Osteocyte (in vitro differentiated cells): ENCODE results near the gene PGGHG. TPM values are rescaled to one million over a fixed set of nuclear protein-coding genes. Genes with fewer than 3 reads are reported as not detected.

ENCODE experiments used
- DNase-seq: peaks from one replicate; pipeline ENCODE4 v3.0.0; 2021; ENCODE audit warnings: mixed read lengths; ENCODE audit not compliant: unreplicated experiment; ENCODE audit errors: extremely low spot score
- H3K27ac Mint-ChIP-seq: one replicate; pipeline ENCODE4 v1.8.0; 2021; ENCODE audit warnings: mild to moderate bottlenecking, mixed read lengths; ENCODE audit not compliant: unreplicated experiment
- H3K27me3 Mint-ChIP-seq: one replicate; pipeline ENCODE4 v1.8.0; 2021; ENCODE audit warnings: mixed read lengths; ENCODE audit not compliant: unreplicated experiment
- H3K36me3 Mint-ChIP-seq: one replicate; pipeline ENCODE4 v1.8.0; 2021; ENCODE audit warnings: mixed read lengths; ENCODE audit not compliant: unreplicated experiment
- H3K4me1 Mint-ChIP-seq: one replicate; pipeline ENCODE4 v1.8.0; 2021; ENCODE audit warnings: mixed read lengths; ENCODE audit not compliant: unreplicated experiment
- H3K4me3 Mint-ChIP-seq: one replicate; pipeline ENCODE4 v1.8.0; 2021; ENCODE audit warnings: mild to moderate bottlenecking, moderate library complexity, mixed read lengths; ENCODE audit not compliant: unreplicated experiment
- H3K9me3 Mint-ChIP-seq: one replicate; pipeline ENCODE4 v1.8.0; 2021; ENCODE audit warnings: mixed read lengths; ENCODE audit not compliant: unreplicated experiment
- CTCF ChIP-seq: fragments of 200-600 bp; sonication (generic); IDR thresholded peaks from 2 replicates; pipeline ENCODE4 v1.5.0; 2021; ENCODE audit warnings: antibody characterized with exemption, mild to moderate bottlenecking, moderate library complexity
- total RNA-seq: library from RNA; stranded (reverse); gene quantifications from 2 replicates; pipeline ENCODE4 v1.2.1, GENCODE V29; 2021

The PGGHG gene
- total RNA-seq, 1 donor from 2014 or later = 43.4 TPM

DNA sequence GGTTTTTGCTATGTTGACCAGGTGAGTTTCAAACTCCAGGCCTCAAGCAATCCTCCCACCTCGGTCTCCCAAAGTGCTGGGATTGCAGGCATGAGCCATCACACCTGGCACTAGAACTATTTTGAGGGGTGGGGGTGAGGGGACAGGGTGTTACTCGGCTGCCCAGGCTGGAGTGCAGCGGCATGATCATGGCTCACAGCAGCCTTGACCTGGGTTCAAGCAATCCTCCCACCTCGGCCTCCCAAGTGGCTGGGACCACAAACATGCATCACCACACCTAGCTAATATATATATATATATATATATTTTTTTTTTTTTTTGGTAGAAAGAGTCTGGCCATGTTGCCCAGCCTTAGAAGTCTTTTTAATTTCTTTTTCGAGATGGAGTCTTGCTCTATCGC lies 48.8 kb downstream of the PGGHG start:
- Mint-ChIP-seq H3K4me1 (peaks cover 48% of the 10 kb centered on the region), H3K4me3 (no peak overlapping the region), H3K27me3 (peaks cover 5% of the 10 kb centered on the region), H3K9me3 (no peaks in the 10 kb centered on the region), H3K36me3 (no peaks in the 10 kb centered on the region), H3K27ac (peak overlapping the region; percentile 97)
- DNase-seq = no peak
- no peak for TF ChIP-seq CTCF

GRCh38 chr11:339963-340362 lies 51.0 kb downstream of the PGGHG start:
- H3K36me3 Mint-ChIP-seq = no peaks in the 10 kb centered on the region
- DNase-seq = no peak
- no peak for TF ChIP-seq CTCF
- H3K27ac Mint-ChIP-seq = no peak overlapping the region
- no peaks in the 10 kb centered on the region for H3K9me3 Mint-ChIP-seq
- no peak overlapping the region for H3K4me3 Mint-ChIP-seq
- peaks cover 33% of the 10 kb centered on the region for H3K4me1 Mint-ChIP-seq
- peaks cover 5% of the 10 kb centered on the region for H3K27me3 Mint-ChIP-seq

GRCh38 chr11:340539-341512 lies 51.9 kb downstream of the PGGHG start:
- no peak for DNase-seq
- Mint-ChIP-seq H3K27me3 (peaks cover 5% of the 10 kb centered on the region), H3K36me3 (no peaks in the 10 kb centered on the region), H3K4me3 (no peak overlapping the region), H3K4me1 (peaks cover 24% of the 10 kb centered on the region), H3K27ac (no peak overlapping the region), H3K9me3 (no peaks in the 10 kb centered on the region)
- no peak for TF ChIP-seq CTCF

DNA sequence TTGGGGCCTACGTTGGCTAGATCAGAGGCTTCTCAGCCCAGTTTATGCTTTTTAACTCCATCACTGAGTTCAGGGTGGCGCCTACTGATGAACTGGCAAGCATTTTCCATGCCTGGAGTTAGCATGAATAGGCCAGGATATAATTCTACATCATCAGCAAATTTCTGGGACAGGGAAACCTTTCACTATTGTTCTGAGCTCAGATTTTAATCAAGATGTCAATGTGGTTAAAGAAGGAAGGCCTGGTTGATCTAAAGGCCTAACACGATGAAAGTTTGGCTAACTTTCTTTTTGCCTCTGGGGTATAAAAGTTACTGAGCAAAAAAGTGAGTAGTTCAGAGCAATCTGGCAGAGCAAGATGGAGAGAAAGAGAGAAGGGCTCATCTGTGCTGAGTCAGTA lies 53.4 kb downstream of the PGGHG start:
- H3K4me1 Mint-ChIP-seq = peaks cover 9% of the 10 kb centered on the region
- H3K27ac Mint-ChIP-seq = peak overlapping the region; percentile 55
- peaks cover 5% of the 10 kb centered on the region for H3K27me3 Mint-ChIP-seq
- H3K4me3 Mint-ChIP-seq = no peak overlapping the region
- no peaks in the 10 kb centered on the region for H3K36me3 Mint-ChIP-seq
- H3K9me3 Mint-ChIP-seq = no peaks in the 10 kb centered on the region
- DNase-seq = no peak
- TF ChIP-seq CTCF = no peak

- no peak overlapping the region for H3K27ac Mint-ChIP-seq
- peaks cover 5% of the 10 kb centered on the region for H3K27me3 Mint-ChIP-seq
- TF ChIP-seq CTCF = no peak
- peaks cover 4% of the 10 kb centered on the region for H3K4me1 Mint-ChIP-seq
- DNase-seq = no peak
- H3K9me3 Mint-ChIP-seq = no peaks in the 10 kb centered on the region
- H3K4me3 Mint-ChIP-seq = no peak overlapping the region
- H3K36me3 Mint-ChIP-seq = no peaks in the 10 kb centered on the region
These were observed 56.1 kb downstream of the PGGHG start for GRCh38 chr11:344836-345578.
